HepG2 (cell line): ENCODE results near the gene TMEM107. TPM values are rescaled to one million over a fixed set of nuclear protein-coding genes. Genes with fewer than 3 reads are reported as not detected.
A peak's percentile ranks its signal among the peaks of the same experiment; 100 is the strongest.

Experiments
- CAMTA2 ChIP-seq: sonication (generic); formaldehyde crosslinking; IDR thresholded peaks from 2 replicates; pipeline ENCODE4 v1.4.0; 2020; ENCODE audit warnings: mild to moderate bottlenecking, missing genetic modification reagents, borderline replicate concordance
- CBFB ChIP-seq: sonication (generic); formaldehyde crosslinking; IDR thresholded peaks from 2 replicates; pipeline ENCODE4 v1.4.0; 2020; ENCODE audit warnings: missing genetic modification reagents
- CBX2 ChIP-seq, 2 experiments: fragments of 200-600 bp in 1 of 2; sonication (generic); formaldehyde crosslinking in 1 of 2; IDR thresholded peaks; 2 replicates each; pipeline versions ENCODE4 v1.7.0 to v1.8.1; 2018 to 2022; ENCODE audit warnings: low read depth in 2 of 2, low read length in 1 of 2, mild to moderate bottlenecking in 1 of 2, missing genetic modification reagents in 1 of 2
- DDIT3 ChIP-seq: sonication (generic); formaldehyde crosslinking; IDR thresholded peaks from 2 replicates; pipeline ENCODE4 v1.4.0; 2020; ENCODE audit warnings: mild to moderate bottlenecking, missing genetic modification reagents
- EEA1 ChIP-seq: sonication (generic); formaldehyde crosslinking; IDR thresholded peaks from 2 replicates; pipeline ENCODE4 v1.5.1; 2020; ENCODE audit warnings: mild to moderate bottlenecking, missing genetic modification reagents, borderline replicate concordance
- HIVEP1 ChIP-seq: sonication (generic); formaldehyde crosslinking; IDR thresholded peaks from 2 replicates; pipeline ENCODE4 v1.4.0; 2020; ENCODE audit warnings: mild to moderate bottlenecking, missing genetic modification reagents
- MED8 ChIP-seq: sonication (generic); formaldehyde crosslinking; IDR thresholded peaks from 2 replicates; pipeline ENCODE4 v1.8.1; 2023; ENCODE audit warnings: mild to moderate bottlenecking, missing genetic modification reagents; ENCODE audit not compliant: insufficient replicate concordance
- NONO ChIP-seq, 2 experiments: fragments of 450-650 bp in 1 of 2; sonication (generic) in 1 of 2; formaldehyde crosslinking in 1 of 2; IDR thresholded peaks in 1 of 2; conservative IDR thresholded peaks in 1 of 2; 2 replicates each; pipeline versions ENCODE4 v1.6.1 to v1.8.0; 2017 to 2022; ENCODE audit warnings: mild to moderate bottlenecking in 1 of 2, missing genetic modification reagents in 1 of 2, moderate library complexity in 1 of 2
- RBAK ChIP-seq: sonication (generic); formaldehyde crosslinking; IDR thresholded peaks from 2 replicates; pipeline ENCODE4 v1.5.1; 2020; ENCODE audit warnings: mild to moderate bottlenecking, missing genetic modification reagents
- SIX4 ChIP-seq: sonication (generic); formaldehyde crosslinking; IDR thresholded peaks from 2 replicates; pipeline ENCODE4 v1.4.0; 2020; ENCODE audit warnings: missing genetic modification reagents
- SOX13 ChIP-seq, 3 experiments: fragments of 450-650 bp in 1 of 3; sonication (generic) in 1 of 3; formaldehyde crosslinking in 1 of 3; IDR thresholded peaks in 2 of 3; conservative IDR thresholded peaks in 1 of 3; 2 replicates each; pipeline versions ENCODE4 v1.5.0 to v1.6.1; 2016 to 2020; ENCODE audit warnings: antibody characterized with exemption in 1 of 3, mild to moderate bottlenecking in 1 of 3, missing compliant biosample characterization in 1 of 3, missing genetic modification reagents in 1 of 3, moderate library complexity in 1 of 3
- TAF15 ChIP-seq: fragments of 200-400 bp; formaldehyde crosslinking; IDR thresholded peaks from one replicate; pipeline ENCODE4 v1.6.1; 2018; ENCODE audit warnings: mild to moderate bottlenecking, low read depth, low read length; ENCODE audit not compliant: poor library complexity, severe bottlenecking
- ZFX ChIP-seq: sonication (generic); formaldehyde crosslinking; IDR thresholded peaks from 2 replicates; pipeline ENCODE4 v1.4.0; 2020; ENCODE audit warnings: mild to moderate bottlenecking, low read depth, missing genetic modification reagents, moderate library complexity
- ZNF121 ChIP-seq: sonication (generic); formaldehyde crosslinking; IDR thresholded peaks from 2 replicates; pipeline ENCODE4 v1.5.0; 2020; ENCODE audit warnings: mild to moderate bottlenecking, missing genetic modification reagents
- ZNF232 ChIP-seq: sonication (generic); formaldehyde crosslinking; IDR thresholded peaks from 2 replicates; pipeline ENCODE4 v1.4.0; 2020; ENCODE audit warnings: missing genetic modification reagents, borderline replicate concordance
- ZNF253 ChIP-seq: sonication (generic); formaldehyde crosslinking; IDR thresholded peaks from 2 replicates; pipeline ENCODE4 v1.8.0; 2022; ENCODE audit warnings: mild to moderate bottlenecking, missing genetic modification reagents, borderline replicate concordance
- ZNF281 ChIP-seq: sonication (generic); formaldehyde crosslinking; IDR thresholded peaks from 2 replicates; pipeline ENCODE4 v1.4.0; 2020; ENCODE audit warnings: missing genetic modification reagents, borderline replicate concordance
- ZNF362 ChIP-seq: sonication (generic); formaldehyde crosslinking; IDR thresholded peaks from 2 replicates; pipeline ENCODE4 v1.4.0; 2020; ENCODE audit warnings: missing genetic modification reagents, mild to moderate bottlenecking, borderline replicate concordance
- ZNF501 ChIP-seq: sonication (generic); formaldehyde crosslinking; IDR thresholded peaks from 2 replicates; pipeline ENCODE4 v1.5.1; 2020; ENCODE audit warnings: mild to moderate bottlenecking, moderate library complexity, missing genetic modification reagents
- polyA plus RNA-seq, 8 experiments: library from polyadenylated mRNA; depleted of rRNA in 3 of 8; stranded (reverse) in 7 of 8; unstranded in 1 of 8; fragments of >200 nt; fragmentation: Illumina TruSeq in 4 of 8; extraction: Trizol in 4 of 8; gene quantifications; 2 replicates each; pipeline versions ENCODE4 v1.2.1 to v1.2.3, GENCODE V29; 2011 to 2016; ENCODE audit warnings: low read depth in 4 of 8, missing spikeins in 1 of 8, mixed read lengths in 1 of 8; ENCODE audit not compliant: insufficient read depth in 1 of 8
- total RNA-seq, 5 experiments: library from RNA; depleted of rRNA; stranded (reverse); fragments of >200 nt; fragmentation: Illumina TruSeq; extraction: Trizol; gene quantifications; 2 replicates each; pipeline ENCODE4 v1.2.3, GENCODE V29; 2016; ENCODE audit warnings: low read depth in 1 of 5
- TF ChIP-seq, protein P1 (sequence below): sonication (generic); formaldehyde crosslinking; IDR thresholded peaks from 2 replicates; pipeline ENCODE4 v1.4.0; 2020; ENCODE audit warnings: missing genetic modification reagents, low read depth, mild to moderate bottlenecking, borderline replicate concordance
- TF ChIP-seq, protein P2 (sequence below): sonication (generic); formaldehyde crosslinking; IDR thresholded peaks from 2 replicates; pipeline ENCODE4 v1.8.0; 2022; ENCODE audit warnings: missing genetic modification reagents, mild to moderate bottlenecking, borderline replicate concordance

Gene TMEM107
- total and polyA plus RNA-seq, 2 of the 13 experiments (the other 11 are each of a cell fraction or from before 2014, with no cell fraction given) = 7.2 to 15.3 TPM

- TF ChIP-seq ZNF501 (CRISPR knock-in tag) = peak; percentile 75; the same call in 1 of the 2 replicates
- TF ChIP-seq, protein P1, sequence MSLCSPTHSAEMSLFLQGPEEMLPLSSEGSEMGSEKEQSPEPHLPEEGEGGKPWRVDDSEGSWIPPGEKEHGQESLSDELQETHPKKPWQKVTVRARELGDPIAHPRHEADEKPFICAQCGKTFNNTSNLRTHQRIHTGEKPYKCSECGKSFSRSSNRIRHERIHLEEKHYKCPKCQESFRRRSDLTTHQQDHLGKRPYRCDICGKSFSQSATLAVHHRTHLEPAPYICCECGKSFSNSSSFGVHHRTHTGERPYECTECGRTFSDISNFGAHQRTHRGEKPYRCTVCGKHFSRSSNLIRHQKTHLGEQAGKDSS (CRISPR knock-in tag) = peak; percentile 71; the same call in 1 of the 2 replicates
- no peak for TF ChIP-seq ZNF121
- TF ChIP-seq RBAK (CRISPR knock-in tag) = no peak
- TF ChIP-seq TAF15 = no peak
- TF ChIP-seq CBX2 (IDR thresholded peaks at IDR 0.05; ENCODE audit: low read depth, low read length) = no peak
- no peak for TF ChIP-seq CBX2 (CRISPR knock-in tag; IDR thresholded peaks at IDR 0.05; ENCODE audit: low read depth)
- no peak for TF ChIP-seq SOX13 (IDR thresholded peaks at IDR 0.05)
- TF ChIP-seq SOX13 (CRISPR knock-in tag; conservative IDR thresholded peaks at IDR 0.05 in 1 of 2, IDR thresholded peaks at IDR 0.05 in 1 of 2) = peak in 1 of 2 experiments; percentile 4; a peak in 2 of 4 replicates
- peak; percentile 40; the same call in 1 of the 2 replicates for TF ChIP-seq EEA1 (CRISPR knock-in tag)
- no peak for TF ChIP-seq ZNF253 (CRISPR knock-in tag)
- no peak for TF ChIP-seq DDIT3 (CRISPR knock-in tag)
- TF ChIP-seq CBFB (CRISPR knock-in tag) = no peak
- peak; percentile 84 for TF ChIP-seq ZFX (CRISPR knock-in tag)
- TF ChIP-seq ZNF362 (CRISPR knock-in tag) = no peak
- no peak for TF ChIP-seq ZNF281 (CRISPR knock-in tag)
- TF ChIP-seq, protein P2, sequence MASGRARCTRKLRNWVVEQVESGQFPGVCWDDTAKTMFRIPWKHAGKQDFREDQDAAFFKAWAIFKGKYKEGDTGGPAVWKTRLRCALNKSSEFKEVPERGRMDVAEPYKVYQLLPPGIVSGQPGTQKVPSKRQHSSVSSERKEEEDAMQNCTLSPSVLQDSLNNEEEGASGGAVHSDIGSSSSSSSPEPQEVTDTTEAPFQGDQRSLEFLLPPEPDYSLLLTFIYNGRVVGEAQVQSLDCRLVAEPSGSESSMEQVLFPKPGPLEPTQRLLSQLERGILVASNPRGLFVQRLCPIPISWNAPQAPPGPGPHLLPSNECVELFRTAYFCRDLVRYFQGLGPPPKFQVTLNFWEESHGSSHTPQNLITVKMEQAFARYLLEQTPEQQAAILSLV (CRISPR knock-in tag) = peak; percentile 48; the same call in 1 of the 2 replicates
- TF ChIP-seq MED8 = peak; percentile 50
- no peak for TF ChIP-seq ZNF232 (CRISPR knock-in tag)
- peak; percentile 6; the same call in 1 of the 2 replicates for TF ChIP-seq HIVEP1
- no peak for TF ChIP-seq SIX4 (CRISPR knock-in tag)
- no peak for TF ChIP-seq CAMTA2 (CRISPR knock-in tag)
- TF ChIP-seq NONO (IDR thresholded peaks at IDR 0.05) = no peak
- TF ChIP-seq NONO (CRISPR knock-in tag; conservative IDR thresholded peaks at IDR 0.05) = 0 out of 2 replicates have a peak, but pooled peaks have one; percentile 19
Observed at GRCh38 chr17:8176197-8176940, at the start of gene TMEM107 (continued).
